ENCODE data around the gene CPNE1.

DNA sequence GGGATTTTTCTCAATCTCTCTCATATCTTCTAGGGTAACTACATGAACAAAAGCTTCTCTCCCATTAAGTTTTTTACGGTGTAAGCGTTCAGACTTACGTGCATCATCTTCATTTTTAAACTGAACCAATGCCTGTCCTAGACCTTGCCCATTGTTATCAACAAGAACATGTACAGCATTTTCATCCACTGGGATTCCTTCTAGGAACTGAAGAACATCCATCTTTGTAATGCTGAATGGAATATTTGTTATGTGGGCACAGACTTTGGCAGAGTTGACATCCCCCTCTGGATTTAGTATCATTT is 11.3 kb downstream of the CPNE1 start:
- TF ChIP-seq, protein P1, sequence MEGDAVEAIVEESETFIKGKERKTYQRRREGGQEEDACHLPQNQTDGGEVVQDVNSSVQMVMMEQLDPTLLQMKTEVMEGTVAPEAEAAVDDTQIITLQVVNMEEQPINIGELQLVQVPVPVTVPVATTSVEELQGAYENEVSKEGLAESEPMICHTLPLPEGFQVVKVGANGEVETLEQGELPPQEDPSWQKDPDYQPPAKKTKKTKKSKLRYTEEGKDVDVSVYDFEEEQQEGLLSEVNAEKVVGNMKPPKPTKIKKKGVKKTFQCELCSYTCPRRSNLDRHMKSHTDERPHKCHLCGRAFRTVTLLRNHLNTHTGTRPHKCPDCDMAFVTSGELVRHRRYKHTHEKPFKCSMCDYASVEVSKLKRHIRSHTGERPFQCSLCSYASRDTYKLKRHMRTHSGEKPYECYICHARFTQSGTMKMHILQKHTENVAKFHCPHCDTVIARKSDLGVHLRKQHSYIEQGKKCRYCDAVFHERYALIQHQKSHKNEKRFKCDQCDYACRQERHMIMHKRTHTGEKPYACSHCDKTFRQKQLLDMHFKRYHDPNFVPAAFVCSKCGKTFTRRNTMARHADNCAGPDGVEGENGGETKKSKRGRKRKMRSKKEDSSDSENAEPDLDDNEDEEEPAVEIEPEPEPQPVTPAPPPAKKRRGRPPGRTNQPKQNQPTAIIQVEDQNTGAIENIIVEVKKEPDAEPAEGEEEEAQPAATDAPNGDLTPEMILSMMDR (IDR thresholded peaks at IDR 0.05), result no peak
- TF ChIP-seq POLR2A (IDR thresholded peaks at IDR 0.05), result no peak
